Hippocampal formation (tissue), 2 donors: ENCODE data around the gene COL1A1.

Experiments
- DNase-seq, 2 donors: peaks; one replicate each; lab custom pipeline; 2025; lab: John Stamatoyannopoulos, UW

The COL1A1 gene

DNA sequence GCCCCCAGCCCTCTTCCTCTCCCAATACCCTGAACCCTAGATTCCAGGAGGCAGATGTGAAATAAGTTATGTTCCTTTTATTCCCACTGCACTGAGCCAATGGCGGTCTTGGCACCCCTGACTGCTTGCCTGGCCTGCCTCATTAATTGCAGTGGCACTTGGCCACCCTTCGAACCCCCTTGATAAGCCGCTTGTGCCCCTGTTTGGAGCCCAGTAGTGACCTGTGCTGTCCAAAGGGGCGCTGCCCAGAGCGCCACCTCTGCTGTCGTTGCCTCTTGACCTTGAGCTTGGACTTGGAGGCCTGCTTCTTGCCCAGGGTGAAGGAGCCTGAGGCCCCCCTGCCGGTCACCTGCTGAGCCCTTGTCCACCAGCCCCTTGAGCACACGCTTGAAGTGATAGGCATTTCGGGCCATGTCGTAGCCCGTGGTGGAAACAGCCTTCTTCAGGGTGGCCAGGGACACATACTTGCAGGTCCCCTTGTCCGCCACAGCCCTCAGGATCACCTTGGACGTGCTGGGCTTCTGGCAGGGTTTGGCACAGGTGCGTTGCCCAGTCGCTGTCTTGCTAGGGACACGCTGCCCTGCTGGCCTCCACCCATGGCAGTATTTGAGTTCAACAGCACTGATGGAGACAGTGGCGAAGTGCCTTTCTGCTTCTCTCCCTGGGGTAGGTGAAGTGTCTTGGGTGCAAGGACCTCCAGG, 29.9 kb downstream of the COL1A1 start:
- no peak for DNase-seq

- DNase-seq: no peak
Observed at GRCh38 chr17:50170662-50171370, 30.6 kb downstream of the COL1A1 start.

GRCh38 chr17:50169881-50170459, 31.5 kb downstream of the COL1A1 start:
- DNase-seq: no peak

DNA sequence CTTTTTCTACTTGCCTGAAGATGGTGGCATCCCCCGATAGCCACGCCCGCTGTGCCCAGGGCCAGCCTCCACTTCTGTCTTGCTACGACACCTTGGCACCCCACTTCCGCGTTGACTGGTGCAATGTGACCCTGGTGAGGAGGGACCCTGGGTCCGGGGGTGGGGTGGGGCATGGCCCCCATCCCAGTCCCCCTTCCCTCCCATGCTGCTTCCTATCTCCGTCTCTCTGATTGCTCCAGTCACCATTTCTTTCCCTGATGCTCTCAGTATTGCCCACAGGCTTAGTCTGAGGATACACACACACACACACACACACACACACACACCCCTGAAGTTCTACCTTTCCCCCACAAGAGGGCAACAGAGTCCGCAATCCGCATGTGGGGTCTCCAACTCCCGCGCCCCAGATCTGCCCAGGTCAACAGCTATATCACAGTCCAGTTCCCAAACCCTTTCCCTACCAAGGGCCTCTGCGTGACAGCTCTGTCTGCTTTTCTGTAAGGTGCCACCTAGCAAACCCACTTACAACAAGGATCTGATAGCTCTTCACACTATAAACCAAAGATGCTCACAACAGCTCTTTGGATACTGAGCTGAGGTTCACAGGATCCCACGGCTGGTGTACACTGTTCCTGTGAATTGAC, 32.2 kb downstream of the COL1A1 start:
- DNase-seq: peak in 1 of 2 donors; percentile 8

DNA sequence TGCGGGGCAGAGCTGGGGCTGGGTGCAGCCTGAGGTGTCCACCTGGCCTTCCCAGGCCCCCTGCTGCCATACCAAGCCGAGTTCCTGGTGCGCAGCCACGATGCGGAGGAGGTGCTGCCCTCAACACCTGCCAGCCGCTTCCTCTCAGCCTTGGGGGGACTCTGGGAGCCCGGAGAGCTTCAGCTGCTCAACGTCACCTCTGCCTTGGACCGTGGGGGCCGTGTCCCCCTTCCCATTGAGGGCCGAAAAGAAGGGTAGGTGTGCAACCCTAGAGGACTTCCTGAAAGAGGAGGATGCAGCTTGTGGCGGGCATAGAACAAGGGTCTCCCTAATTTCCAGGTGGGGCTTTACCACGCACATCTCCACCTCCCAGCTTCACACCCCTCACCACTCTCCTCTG, 33.1 kb downstream of the COL1A1 start:
- no peak for DNase-seq

DNA sequence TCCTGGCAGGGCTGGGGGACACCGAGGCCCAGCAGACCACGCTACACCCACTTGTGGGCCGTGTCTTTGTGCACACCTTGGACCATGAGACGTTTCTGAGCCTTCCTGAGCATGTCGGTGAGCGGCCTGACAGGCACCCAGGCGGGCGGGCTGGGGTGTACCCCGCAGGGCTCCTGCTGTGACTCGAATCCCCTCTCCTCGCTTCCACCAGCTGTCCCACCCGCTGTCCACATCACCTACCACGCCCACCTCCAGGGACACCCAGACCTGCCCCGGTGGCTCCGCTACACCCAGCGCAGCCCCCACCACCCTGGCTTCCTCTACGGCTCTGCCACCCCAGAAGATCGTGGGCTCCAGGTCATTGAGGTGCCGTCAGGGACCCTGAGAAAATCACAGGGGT, 34.1 kb downstream of the COL1A1 start:
- no peak for DNase-seq

- no peak for DNase-seq
Observed at GRCh38 chr17:50166518-50167181, 34.8 kb downstream of the COL1A1 start.

- no peak for DNase-seq
Observed at GRCh38 chr17:50165867-50166517, 35.4 kb downstream of the COL1A1 start, which contains the start of gene SGCA. Gene SGCA, plus strand, starts transcription at chr17:50166005. Its CDS starts 36 bp downstream, at chr17:50166041.

- no peak for DNase-seq
Observed at GRCh38 chr17:50165466-50165865, 36.0 kb downstream of the COL1A1 start.

- no peak for DNase-seq
Observed at GRCh38 chr17:50165066-50165465, 36.4 kb downstream of the COL1A1 start.

DNA sequence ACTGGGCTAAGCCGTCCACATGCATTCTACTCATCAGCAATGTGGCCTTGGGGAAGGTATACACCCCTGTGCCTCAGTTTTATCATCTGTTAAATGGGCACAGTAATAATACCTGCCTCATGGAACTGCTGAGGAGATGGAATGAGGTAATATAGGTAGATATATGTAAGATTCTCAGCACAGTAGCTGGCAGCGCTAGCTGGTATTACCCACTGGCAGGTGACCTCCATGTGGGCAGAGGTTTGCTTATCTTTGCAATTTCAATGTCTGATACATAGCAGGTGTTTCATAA, 36.8 kb downstream of the COL1A1 start:
- DNase-seq: no peak

- no peak for DNase-seq
Observed at GRCh38 chr17:50163843-50164696, 37.4 kb downstream of the COL1A1 start.

GRCh38 chr17:50162466-50163254, 38.8 kb downstream of the COL1A1 start:
- no peak for DNase-seq

DNA sequence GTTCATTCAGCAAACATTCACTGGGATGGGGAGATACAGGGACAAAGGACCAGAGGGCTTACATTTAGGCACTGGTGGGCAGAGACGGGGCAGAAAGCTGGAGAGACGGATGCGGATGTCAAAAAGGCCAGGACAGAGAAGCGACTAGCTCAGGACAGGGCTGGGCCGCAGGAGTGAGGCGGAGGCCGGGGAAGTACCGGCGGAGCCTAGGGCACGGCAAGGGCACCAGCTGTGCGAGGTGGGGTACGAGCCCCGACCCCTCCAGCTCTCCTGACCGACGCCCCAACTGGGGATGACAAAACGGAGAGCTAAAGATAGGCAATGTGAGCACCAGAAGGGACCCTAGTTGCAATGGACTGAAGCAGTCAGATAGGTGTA, 39.5 kb downstream of the COL1A1 start:
- DNase-seq: no peak

- peak; percentile 85 to 88 for DNase-seq
Observed at GRCh38 chr17:50161023-50161910, 40.2 kb downstream of the COL1A1 start.

GRCh38 chr17:50157891-50158290, 43.5 kb downstream of the COL1A1 start:
- DNase-seq: no peak

DNA sequence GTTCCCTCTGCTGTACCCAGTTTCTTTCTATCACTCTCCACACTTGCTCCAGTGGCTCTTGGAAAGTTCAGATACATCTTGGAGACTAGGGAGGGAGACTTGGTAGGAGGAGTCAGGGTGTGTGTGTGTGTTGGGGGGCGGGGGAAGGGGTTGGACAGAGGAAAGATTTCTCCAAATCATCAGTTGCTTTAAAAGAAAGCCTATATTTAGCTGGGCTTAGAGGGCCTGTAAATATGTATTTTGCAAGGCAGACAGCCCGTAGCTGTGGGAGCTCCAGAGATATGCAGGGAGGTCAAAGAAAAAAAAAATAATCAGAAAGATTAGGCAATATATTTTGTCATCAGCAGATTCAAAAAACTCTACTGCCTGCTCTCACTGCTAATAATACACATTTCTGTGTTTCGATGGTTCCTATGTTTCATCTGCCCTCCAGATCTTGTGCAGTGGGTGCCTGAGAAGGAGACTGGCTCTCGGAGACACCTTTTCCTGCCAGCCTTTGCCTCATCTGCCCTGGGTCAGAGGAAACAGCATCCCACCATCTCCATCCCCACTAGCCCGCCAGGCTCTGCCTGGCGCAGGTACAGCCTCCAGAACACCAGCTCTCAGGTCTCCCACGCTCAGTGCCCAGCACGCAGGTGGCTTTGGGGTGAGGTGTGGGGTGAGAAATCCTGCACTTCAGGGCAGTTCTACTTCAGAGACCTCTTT, 46.2 kb downstream of the COL1A1 start:
- no peak for DNase-seq

DNA sequence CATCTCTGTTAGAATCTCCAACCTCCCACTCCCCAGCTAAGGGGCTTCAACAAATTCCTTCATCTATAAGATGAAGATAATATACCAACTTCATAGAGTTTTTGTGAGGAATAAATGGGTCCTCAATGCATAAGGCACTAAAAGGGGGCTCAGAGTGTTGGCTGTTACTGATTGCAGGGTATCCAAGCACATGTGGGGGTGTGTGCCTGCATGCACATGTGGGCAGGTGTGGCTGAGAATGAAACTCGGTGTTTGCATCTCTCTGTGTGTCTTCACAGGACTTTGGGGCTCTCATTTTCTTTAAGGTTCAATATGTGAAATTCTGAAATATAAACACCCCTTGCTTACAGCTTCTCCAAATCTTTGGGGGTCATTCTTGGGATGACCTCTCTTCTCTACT, 46.8 kb downstream of the COL1A1 start:
- no peak for DNase-seq
